GM03348 (cell line): ENCODE measurements around the gene LAP3.
"Not testable (repeated sequence)": the region's sequence is repeated elsewhere in the genome, so short reads cannot be mapped to it uniquely, and the experiment has no call there.

Source experiments
- DNase-seq: peaks from one replicate; pipeline ENCODE4 v3.0.0; 2012; ENCODE audit warnings: low spot score

Gene LAP3

DNA sequence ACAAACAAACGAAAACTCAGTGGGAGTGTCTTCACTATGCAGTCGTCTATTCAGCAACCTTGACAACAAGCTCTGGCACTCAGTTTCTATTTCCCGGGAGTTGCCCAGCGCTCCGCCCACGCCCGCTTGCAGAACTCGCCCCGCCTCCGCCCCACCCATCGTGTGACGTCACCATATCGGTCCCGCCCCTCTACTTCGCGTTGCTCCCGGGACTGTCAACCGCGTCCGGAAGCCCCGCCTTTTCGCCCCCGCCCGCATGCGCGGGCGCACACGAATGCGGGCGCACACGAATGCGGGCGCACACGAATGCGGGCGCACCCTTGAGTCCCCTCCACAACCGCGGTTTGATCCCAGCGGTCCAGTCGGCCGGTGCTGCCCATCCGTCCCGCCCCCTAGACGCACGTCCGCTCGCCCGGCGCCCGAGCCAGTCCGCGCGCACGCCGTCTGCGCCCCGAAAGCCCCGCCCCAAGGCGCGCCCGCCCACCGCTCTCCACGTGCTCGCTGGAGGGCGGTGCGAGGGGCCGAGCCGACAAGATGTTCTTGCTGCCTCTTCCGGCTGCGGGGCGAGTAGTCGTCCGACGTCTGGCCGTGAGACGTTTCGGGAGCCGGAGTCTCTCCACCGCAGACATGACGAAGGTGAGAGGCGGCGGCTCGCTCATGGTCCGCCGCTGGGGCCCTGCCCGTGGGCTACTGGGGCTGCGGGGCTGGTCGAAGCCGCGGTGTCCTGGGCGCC, at the start of gene LAP3:
LAP3 (plus strand) TSS at position 267 of the 733 bp plus-strand sequence; CDS start at position 535, 268 bp downstream.
- peak; percentile 98 for DNase-seq

DNA sequence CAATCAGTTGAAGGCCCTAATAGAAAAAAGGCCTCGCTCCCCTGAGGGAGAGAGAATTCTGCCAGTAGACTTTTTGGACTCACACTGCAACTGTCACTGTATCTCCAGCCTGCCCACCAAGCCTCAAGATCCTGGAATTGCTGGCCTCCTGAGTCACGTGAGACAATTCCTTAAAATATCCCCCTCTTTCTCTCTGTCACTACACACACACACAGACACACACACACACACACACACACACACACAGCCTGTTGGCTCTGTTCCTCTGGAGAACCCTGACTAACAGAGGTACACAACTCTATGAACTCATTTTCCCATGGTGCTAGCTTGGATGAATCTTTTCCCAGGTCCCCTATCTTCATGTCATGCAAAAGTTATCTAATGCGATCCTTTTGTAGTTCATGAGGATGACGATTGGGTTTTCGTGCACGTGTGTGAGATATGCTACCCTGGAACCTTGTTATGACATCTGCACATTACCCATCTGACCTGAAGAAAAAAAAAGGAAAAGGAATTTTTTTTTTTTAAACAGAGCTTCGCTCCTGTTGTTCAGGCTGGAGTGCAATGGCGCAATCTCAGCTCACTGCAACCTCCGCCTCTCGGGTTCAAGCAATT, 48.3 kb upstream of the LAP3 start:
- no peak for DNase-seq

DNA sequence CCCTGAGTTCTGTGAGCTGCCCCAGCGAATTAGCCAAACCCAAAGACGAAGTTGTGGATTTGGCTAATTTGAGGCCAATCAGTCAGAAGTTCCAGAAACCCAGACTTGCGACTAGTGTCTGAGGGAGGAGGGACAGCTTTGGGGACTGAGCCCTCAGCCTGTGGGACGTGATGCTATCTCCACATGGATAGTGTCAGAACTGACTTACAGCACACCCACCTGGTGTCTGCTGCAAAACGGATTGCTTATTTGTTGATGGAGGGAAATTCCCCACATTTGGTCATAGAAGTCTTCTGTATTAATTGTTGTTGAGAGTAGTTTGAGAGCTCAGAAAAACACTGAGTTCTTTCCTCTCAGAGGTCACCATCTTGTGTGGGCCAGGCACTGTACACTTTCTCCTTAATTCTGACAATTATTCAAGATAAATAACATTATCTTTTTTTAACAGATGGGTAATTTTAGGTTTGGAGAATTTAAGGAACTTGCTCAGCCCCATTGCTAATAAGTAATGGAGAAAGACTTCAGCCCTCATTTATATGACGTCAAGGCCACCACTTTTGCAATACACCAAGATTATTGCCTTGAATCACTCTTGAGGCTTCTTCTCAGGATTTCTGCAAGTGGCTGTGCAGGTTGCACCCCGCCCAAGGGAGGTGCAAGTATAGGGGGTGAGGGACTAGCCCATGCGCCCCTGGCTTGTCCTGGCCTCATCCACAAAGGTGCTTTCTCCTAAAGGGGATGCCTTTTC, 45.3 kb upstream of the LAP3 start:
- no peak for DNase-seq

GRCh38 chr4:17534705-17535104, 42.3 kb upstream of the LAP3 start:
- DNase-seq: no peak

DNA sequence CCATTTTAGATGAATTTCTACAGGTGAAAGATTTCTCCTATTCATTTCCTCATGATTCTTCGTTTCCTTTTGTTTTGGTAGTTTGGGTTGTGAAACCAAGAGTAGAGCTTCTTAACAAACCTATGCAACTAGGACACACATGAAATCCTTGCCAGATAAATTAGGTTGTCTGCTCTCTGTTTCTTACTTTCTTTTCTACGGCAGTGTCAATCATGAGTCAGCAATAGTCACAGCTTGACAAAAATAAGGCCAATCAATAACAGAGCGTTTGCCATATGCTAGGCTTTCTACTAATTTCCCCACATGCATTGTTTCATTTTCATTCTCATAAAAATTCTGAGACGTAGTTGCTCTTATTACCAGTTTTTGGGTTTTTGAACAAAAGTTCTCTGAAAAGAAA, 41.8 kb upstream of the LAP3 start:
- DNase-seq: no peak

DNA sequence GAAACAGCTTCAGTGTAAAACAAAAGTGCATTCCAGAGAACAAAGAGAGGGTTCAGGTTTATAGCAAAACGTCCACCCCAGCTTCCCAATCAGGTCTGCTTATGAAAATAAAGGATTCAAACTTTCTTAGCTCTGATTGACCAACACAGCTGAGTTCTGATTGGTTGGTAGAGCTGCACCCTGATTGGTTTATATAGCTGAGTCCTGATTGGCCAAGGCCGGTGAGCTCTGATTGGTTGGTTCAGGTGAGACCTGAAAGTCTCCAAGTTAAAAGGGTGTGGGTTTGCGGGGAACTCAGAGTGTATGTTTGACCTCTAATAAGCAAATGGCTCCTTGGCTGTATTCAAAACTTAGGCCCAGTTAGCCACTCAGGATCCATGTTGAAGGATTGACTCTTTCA, 41.1 kb upstream of the LAP3 start:
- no peak for DNase-seq

- DNase-seq: not testable (repeated sequence)
Observed at GRCh38 chr4:17537060-17537459, 39.9 kb upstream of the LAP3 start.

DNA sequence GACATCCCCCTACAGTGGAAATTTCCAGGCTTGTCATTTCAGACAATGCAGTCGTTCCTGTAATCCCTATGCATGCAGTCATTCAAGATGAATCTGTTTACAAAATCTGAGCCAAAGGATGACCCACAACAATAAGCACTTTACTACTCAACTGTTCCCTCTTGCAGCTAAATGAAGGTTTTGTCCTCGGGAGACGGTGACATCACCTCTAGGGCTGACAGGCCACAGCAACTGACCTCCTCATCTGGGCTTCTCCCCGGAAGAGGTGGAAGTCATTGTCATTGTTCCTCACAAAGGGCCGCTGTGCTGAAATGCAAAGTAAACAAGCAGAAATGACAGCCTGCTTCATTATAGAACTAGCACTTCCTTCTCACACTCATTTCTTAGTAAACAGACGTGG, 32.8 kb upstream of the LAP3 start:
- DNase-seq: no peak

GRCh38 chr4:17544831-17545234, 32.2 kb upstream of the LAP3 start:
- DNase-seq: no peak

- DNase-seq: no peak
Observed at GRCh38 chr4:17545374-17546140, 31.4 kb upstream of the LAP3 start.

DNA sequence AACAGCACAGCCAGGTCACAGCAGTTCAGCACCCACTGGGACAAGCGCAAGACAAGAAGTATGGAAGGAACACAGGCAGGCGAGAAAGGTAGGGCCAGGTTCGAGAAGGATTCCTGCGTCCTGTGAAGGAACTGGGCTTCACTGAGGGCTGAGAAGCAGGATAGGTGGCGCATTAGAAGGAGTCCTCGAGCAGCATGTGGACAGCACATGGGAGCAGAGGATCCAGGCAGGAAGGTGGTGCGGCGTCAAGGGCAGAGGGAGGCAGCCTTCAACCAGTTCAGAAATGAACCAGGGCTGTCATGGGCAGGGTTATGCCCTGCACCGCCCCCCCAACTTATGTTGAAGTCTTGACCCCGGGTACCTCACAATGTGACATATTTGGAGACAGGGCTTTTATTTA, 30.8 kb upstream of the LAP3 start:
- DNase-seq: no peak

- DNase-seq: no peak
Observed at GRCh38 chr4:17546678-17547077, 30.3 kb upstream of the LAP3 start.

- no peak for DNase-seq
Observed at GRCh38 chr4:17550549-17550948, 26.4 kb upstream of the LAP3 start.

GRCh38 chr4:17552427-17552826, 24.6 kb upstream of the LAP3 start:
- DNase-seq: no peak

DNA sequence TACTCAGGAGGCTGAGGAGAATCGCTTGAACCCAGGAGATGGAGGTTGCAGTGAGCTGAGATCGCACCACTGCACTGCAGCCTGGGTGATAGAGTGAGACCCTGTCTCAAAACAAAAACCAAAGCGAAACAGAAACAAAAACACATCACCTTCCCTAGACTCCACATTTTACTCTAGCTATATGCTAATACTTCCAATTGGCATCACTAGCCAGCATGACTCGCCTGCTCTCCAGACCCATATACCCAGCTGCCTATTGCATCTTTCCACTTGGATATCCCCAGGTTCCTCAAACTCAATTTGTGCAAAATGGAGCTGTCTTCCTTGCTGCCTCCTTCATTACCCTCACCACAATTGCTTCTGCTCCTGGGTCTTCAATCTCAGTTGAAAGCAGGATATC, 22.4 kb upstream of the LAP3 start:
- DNase-seq: no peak

DNA sequence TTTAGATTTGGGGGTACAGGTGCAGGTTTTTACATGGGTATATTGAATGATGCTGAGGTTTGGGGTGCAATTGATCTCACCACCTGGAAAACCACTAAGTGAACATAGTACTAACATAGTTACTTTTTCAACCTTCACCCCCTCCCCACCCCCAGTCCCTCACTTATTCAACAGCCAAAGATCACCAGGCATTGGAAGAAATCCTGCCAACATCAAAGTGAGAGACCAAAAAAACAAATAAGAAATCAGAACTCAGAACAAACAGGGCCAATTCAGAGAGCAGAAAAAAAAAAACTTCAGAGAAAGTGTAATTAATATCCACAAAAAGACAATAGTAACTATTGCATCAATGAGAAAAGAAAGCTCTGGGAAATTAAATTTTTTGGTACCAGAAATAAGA, 20.5 kb upstream of the LAP3 start:
- no peak for DNase-seq

DNA sequence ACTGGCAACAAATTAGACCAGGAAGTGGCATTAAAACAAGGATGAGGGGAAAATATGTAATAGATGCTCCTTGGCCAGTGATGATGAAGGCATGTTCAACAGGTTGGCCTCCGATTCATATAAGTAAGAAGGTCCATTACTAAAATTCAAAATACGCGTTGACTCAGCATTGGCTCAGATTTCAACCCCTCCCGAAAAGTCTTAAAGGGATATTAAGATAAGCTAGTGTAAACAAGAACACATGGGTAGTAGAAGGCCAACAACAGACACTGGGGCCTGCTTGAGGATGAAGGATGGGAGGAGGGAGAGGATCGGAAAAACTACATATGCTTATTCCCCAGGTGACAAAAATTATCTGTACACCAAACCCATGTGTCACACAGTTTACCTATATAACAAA, 19.1 kb upstream of the LAP3 start:
- no peak for DNase-seq

DNA sequence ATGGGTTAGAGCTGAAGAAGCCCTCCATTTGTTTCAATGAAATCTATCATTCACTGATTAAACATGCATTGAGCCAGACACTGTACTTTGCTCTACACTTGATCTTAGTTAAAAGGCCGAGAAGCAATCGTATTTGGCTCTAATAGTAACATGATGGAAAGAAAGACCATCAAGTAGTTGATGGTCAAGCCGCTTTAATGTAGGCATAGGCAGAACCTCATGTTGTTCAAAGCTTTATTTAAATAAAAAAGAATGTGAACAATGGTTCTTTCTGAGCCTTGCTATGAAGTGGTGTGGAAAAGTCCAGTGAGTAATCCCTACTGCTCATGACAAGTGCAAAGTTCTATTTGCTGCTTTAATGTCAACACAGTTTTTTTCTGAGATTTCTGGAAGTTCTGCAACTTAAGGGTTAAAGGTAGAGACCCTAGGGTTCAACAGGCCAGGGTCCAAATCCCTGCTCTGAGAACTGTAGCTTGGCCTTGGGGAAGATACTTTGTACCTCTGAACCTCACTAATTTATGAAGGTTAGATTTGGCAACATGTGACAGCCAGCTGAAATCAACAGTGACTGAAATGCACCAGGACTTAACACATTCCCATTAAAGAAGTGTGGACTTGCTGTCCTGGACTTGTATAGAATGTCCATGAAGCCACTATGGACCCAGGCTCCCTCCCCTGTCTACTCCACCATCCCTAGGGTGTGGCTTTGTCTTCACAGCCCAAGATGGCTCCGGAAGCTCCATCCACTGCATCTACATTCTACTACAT, 17.9 kb upstream of the LAP3 start:
- no peak for DNase-seq

DNA sequence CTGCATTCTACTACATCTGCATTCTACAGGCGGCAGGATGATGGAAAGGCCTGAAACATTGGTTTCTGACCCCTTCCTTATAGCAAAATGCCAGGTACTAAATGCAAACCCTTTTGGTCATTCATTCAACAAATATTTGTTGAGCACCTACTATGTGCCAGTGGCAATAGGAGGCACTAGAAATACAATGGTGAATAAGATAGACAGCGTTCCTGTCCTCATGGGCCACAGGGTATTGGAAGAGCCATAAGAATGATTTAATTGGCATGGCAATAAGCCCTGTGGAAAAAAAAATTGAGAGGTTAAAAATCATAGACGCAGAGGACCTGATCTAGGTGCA, 17.3 kb upstream of the LAP3 start:
- DNase-seq: no peak

DNA sequence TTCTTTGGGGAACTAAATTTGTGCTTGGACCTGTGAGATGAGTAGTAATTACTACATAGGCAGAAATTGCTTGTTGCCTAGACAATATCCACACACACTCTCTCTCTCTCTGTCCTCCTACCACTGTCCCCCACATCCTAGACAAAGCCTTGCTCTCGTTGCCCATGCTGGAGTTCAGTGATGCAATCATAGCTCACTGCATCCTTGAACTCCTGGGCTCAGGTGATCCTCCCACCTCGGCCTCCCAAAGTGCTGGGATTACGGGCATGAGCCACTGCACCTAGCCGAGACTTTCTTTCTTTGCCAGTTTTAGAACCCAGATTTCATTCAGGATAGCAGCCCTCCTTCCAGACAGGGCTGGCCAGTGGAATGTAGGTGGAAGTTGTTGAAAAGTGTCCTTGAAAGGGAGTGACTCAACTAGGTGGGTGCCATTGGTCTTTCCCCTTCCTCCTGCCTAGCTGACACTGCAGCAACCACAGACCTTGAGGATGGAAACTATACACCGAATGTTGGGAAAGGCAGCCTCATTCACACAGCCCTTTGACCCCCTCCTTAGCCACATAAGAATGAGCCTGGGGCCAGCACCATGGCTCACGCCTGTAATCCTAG, 16.8 kb upstream of the LAP3 start:
- DNase-seq: no peak

GRCh38 chr4:17561195-17561909, 15.6 kb upstream of the LAP3 start:
- DNase-seq: peak; percentile 82
